Islet of Langerhans (tissue), 1 donor: ENCODE measurements around the gene TAGLN2.

ENCODE experiments used
- FAIRE-seq: peaks from one replicate; lab custom pipeline; 2011; peaks lifted over from hg19 to GRCh38; lab: Jason Lieb, UNC

TAGLN2 gene

GRCh38 chr1:159924791-159925718, at the start of gene TAGLN2:
Gene TAGLN2 (minus strand): TSS chr1:159925507. CDS start chr1:159920509, 4,998 bp downstream.
- no peak for FAIRE-seq

GRCh38 chr1:159974350-159974965, 49.2 kb upstream of the TAGLN2 start:
- FAIRE-seq: no peak

DNA sequence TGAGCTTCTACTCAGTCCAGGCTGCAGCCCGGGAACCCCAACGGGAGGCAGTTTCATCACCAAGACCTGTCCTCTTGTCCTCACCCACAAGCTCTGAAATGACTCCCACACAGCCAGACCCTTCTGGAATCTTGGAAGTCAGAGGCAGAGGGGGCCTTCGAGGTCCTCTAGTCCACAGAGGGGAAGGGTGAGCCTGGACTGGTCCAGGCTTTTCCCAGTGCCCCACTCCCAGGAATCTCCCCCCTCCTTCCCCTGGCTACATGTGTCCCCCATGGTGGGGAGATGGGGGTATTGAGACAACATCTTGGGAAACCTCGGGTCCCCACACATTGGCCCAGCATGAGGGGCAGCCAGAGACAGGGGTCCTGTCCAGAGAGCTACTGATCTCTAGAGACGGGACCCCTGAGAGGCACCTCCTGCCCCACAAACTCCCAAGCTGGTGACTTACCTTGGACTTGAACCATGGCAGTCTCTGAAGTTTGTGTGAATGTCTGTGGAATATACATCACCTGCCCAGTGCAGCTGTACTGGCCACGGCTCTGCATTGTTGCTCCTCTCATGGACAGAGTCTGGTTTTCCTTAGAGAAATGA, 48.1 kb upstream of the TAGLN2 start:
- no peak for FAIRE-seq

GRCh38 chr1:159972443-159973205, 47.3 kb upstream of the TAGLN2 start:
- no peak for FAIRE-seq

DNA sequence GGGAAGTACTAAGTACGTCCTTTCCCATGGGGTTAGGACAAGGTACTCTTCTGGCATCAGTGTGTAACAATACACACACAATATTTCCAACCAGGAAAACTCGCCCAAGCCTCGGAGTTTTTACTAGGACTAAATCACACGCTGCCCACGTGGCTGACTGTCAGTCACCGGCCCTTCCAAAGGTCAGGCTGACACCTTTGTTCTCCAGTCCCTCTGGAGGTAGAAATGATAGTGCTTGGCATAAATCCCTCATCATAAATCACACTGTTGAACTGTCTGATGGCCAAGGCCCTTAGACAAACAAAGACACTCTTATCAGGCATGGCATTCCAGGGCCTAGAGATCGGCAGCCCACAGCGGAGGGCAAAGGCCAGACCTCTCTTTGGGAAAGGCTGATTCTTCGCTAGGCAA, 45.6 kb upstream of the TAGLN2 start:
- FAIRE-seq: no peak

DNA sequence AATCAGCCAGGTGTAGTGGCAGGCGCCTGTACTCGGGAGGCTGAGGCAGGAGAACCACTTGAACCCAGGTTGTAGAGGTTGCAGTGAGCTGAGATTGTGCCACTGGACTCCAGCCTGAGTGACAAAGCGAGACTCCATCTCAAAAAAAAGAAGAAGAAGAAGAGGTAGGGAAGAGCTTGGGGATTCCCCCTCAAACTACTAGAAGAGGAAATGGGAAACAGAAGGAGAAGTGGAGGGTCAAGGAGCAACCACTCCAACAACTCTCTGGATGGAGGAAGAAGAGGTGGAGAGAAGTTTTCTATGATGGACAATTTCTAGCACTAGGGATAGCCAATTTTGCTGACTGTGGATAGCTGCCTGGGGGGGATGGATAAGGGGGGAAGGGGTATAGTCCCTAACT, 43.6 kb upstream of the TAGLN2 start:
- FAIRE-seq: no peak

DNA sequence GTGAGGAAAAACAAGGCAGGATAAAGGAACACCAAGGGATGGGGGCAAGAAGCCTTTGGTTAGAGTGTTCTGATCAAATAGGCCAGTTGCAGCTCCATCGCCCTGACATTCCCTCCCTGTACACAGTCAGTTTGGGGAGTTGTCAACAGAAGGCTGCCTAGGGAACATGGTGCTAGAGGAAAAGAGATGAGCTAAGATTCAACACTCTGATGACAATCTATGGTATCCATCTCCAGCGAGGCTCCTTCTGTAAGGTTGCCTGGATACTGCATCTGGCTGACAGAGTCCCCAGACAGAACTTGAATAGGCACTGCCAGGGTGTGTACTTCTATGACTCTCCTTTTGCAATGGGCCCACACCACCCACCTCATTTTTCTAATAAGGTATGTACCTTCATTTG, 40.0 kb upstream of the TAGLN2 start:
- FAIRE-seq: no peak

GRCh38 chr1:159964144-159964543, 38.8 kb upstream of the TAGLN2 start:
- no peak for FAIRE-seq

GRCh38 chr1:159962176-159962575, 36.9 kb upstream of the TAGLN2 start:
- no peak for FAIRE-seq

DNA sequence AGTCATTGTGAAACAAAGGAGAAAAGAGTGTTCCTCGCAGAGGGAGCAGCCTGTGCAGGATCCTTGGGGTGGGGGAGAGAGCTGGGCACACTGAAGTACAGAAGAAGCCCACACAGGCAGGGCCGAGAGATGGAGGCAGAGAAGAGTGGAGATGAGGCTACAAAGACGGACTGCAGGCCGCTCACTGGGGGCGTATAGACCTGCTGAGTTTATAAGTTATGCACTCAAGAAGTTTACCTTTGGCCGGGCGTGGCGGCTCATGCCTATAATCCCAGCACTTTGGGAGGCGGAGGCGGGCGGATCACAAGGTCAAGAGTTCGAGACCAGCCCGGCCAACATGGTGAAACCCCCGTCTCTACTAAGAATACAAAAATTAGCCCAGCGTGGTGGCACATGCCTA, 36.3 kb upstream of the TAGLN2 start:
- no peak for FAIRE-seq

DNA sequence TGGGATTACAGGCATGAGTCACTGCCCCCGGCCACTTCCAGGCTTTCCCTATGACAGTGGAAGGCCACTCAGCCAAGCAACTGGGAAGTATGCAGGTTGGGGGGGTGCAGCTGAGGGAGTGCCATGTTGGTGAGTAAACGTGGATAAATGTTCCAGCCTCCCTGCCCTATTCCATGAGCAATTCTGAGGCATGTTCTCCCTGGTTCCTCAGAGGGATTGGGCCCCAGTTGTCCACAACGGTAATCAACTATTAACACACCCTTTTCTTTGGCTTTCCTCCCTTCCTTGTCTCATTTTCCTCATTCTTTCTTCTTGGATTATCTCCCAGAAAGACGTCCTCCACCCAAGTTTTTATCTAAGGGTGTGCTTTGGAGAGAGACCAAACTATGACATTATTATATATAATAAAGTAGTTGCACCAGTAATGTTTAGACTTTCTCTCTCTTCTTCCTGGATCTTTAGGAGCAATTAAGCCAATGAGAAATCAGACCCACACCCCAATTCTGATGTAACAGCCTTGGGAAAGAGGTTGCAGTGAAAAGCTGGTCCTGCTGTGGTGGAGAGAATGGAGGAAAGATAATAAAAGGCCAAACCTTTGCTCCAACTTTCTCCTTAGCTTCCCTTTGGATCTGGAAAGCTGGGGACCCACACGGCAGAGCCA, 35.5 kb upstream of the TAGLN2 start:
- no peak for FAIRE-seq

- no peak for FAIRE-seq
Observed at GRCh38 chr1:159959451-159959850, 34.1 kb upstream of the TAGLN2 start.

DNA sequence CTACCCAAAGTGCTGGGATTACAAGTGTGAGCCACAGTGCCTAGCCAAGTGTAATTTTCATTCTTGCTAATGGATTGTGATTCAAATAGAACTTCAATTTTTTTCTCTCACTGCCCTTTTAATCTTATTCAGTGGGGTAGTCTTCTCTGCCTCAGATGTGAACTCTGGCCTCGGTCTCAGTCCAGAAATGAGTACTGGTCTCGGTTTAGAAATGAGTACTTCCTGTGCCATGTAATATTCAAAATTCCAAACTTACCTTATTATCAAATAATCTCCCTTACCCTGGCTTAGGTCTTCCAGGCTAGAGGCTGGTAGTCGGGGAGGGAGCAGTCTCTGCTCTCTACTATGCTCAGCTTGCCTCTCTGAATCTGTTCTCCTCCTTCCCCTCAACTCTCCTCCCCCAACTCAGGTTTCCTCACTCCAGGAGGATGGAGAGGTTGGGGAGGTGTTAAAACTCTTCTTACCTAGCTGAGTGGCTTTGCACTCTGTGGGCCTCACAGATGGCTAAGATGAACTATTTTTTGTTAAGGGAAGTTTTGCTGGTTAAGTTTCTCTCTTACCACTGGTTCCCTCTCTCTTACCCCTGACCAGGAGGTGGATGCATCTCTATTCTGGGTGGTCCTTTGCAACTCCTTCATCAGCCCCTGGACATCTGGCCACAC, 33.5 kb upstream of the TAGLN2 start:
- FAIRE-seq: no peak

- no peak for FAIRE-seq
Observed at GRCh38 chr1:159957824-159958268, 32.5 kb upstream of the TAGLN2 start.

GRCh38 chr1:159955456-159955855, 30.1 kb upstream of the TAGLN2 start:
- no peak for FAIRE-seq

GRCh38 chr1:159953536-159954515, 28.5 kb upstream of the TAGLN2 start, which contains the start of gene SLAMF9:
Gene SLAMF9 (minus strand): TSS chr1:159954237. CDS start chr1:159954137, 100 bp downstream.
- FAIRE-seq: no peak

- no peak for FAIRE-seq
Observed at GRCh38 chr1:159952932-159953331, 27.6 kb upstream of the TAGLN2 start.

- no peak for FAIRE-seq
Observed at GRCh38 chr1:159951551-159951950, 26.2 kb upstream of the TAGLN2 start.

- no peak for FAIRE-seq
Observed at GRCh38 chr1:159951016-159951415, 25.7 kb upstream of the TAGLN2 start.

DNA sequence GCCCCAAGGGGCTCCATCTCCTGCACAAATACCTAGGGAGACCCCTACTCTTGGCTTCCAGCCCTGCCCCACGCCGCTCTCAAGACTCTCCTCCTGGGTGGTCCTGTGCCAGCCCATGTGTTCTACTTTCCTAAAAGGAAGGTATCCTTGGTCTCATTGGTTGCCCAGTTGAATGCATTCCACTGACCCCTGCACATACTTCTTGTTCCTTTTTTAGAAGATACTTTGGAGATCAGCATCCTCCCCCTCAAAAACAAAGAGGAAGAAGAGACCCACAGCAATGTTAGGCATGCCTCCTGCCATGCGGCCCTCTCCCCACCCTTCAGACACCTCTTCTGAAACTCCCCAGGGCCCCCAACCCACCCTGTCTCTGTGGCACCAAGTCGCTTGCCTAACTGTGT, 24.7 kb upstream of the TAGLN2 start:
- no peak for FAIRE-seq
